ENCODE measurements around the gene IKZF1.

The IKZF1 gene

DNA sequence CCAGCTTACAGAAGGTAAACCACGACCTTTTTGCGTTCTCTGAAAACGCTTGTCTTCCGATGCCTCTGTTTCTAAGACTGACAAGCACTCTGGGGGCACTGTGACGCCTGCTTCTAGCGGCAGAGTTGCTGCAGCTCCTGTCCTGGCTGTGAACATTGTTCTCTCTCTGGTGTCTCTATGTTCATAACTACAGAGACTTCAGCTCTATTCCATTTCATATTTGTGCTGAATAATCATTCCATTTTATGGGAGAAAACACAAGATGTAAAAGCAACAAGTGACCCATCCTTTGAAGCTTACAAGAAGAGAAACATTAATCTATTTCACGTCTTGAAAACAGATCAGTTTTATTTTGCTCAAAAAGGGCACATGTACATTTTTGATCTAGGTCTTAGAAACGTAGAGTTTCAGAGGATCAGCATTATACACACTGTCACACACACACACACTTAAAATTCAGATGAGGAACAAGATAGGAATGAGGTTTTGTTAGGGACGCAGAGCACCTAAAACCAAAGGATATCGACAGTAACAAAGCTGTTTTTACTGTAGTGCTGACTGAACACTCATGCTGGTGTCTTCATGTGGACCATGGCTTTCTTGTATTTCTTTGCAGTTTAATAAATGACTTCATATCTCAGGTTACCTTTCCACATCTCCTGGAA is 3.0 kb downstream of the IKZF1 start:
- H3K4me1 Mint-ChIP-seq (ENCODE audit: low read depth in 2 of 2): peaks cover 47 to 64% of the 10 kb centered on the region in 2 donors
- H3K36me3 Mint-ChIP-seq (ENCODE audit: insufficient read depth): peaks cover 58% of the 10 kb centered on the region
- peak overlapping the region; percentile 93 to 95 for H3K27ac Mint-ChIP-seq
- no peaks in the 10 kb centered on the region for H3K9me3 Mint-ChIP-seq
- H3K4me3 Mint-ChIP-seq: peak overlapping the region; percentile 93 to 96
- H3K27me3 Mint-ChIP-seq: no peaks in the 10 kb centered on the region
- ATAC-seq (replicated peaks): peak; percentile 43
- DNase-seq: peak; percentile 54 to 60 (median 58)

GRCh38 chr7:50308203-50308531 is 3.7 kb downstream of the IKZF1 start:
- peaks cover 54% of the 10 kb centered on the region for H3K36me3 Mint-ChIP-seq (ENCODE audit: insufficient read depth)
- H3K4me3 Mint-ChIP-seq: peak overlapping the region; percentile 93 to 96
- H3K9me3 Mint-ChIP-seq: no peaks in the 10 kb centered on the region
- DNase-seq (no peak), ATAC-seq (replicated peaks) (no peak)
- H3K27me3 Mint-ChIP-seq: no peaks in the 10 kb centered on the region
- H3K27ac Mint-ChIP-seq: peak overlapping the region; percentile 93 to 95
- peaks cover 48 to 67% of the 10 kb centered on the region in 2 donors for H3K4me1 Mint-ChIP-seq (ENCODE audit: low read depth in 2 of 2)

DNA sequence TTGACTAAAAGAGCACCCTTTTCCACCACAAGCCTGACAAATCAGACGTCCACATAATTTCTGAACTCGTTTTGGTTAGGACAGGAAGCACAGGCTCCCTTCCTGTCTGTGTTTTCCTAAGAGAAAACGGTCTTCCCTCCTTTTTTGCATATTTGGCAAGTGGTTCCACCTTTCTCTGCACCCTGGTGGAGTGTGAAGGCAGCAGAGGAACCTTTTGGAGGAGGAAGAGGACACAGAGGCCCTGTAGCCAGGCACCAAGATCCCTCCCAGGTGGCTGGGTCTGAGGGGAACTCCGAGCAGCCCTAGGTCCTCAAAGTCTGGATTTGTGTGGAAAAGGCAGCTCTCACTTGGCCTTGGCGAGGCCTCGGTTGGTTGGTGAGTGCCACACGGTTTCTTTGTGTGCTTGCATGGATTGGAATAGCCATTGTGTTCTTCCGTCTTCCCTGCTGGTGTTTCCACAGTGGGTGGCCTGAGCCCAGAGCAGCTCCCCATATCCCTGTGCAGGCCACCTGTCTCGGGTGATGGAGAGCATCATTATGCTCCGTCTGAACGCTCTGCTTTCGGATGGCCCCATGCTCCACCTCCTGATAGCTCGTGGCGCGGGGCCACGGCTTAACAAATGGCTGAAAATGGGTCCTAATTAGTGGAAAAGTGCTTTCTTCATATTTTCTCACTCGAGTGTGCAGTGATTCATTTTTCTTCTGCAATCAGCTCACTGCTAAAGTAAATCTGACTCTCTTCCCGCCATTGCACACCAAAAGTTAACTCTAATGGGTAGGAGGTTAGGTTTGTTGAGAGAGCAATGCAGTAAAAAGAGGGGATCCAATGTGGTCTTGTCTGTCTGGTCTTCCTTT is 4.2 kb downstream of the IKZF1 start:
- Mint-ChIP-seq H3K36me3 (ENCODE audit: insufficient read depth) (peaks cover 56% of the 10 kb centered on the region), H3K27ac (peak overlapping the region; percentile 93 to 95), H3K9me3 (no peaks in the 10 kb centered on the region), H3K4me3 (peak overlapping the region; percentile 93 to 96), H3K27me3 (no peaks in the 10 kb centered on the region), H3K4me1 (ENCODE audit: low read depth in 2 of 2) (peaks cover 51 to 70% of the 10 kb centered on the region in 2 donors)
- DNase-seq (no peak), ATAC-seq (replicated peaks) (no peak)

DNA sequence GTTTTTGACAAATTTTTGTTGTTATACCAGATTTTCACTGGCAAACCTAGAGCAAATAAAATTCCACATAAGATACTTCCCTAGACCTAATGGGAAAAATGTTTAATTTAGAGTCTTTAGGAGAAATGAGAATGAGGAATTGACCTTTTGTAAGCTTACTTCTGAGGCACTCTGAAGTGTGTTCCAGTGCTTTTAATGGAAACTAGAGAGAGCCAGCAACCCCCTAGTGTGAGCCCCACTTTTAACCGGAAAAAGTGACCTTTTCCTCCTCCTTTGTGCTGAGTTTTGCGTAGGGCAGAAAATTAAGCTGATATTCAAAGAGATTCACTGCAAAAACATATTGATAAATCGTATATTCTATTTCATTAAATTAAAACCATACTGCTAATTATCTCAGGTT is 5.2 kb downstream of the IKZF1 start:
- ATAC-seq (replicated peaks) (no peak), DNase-seq (no peak)
- Mint-ChIP-seq H3K27ac (peak overlapping the region; percentile 93 to 95), H3K4me1 (ENCODE audit: low read depth in 2 of 2) (peaks cover 61 to 80% of the 10 kb centered on the region in 2 donors), H3K36me3 (ENCODE audit: insufficient read depth) (peaks cover 64% of the 10 kb centered on the region), H3K9me3 (no peaks in the 10 kb centered on the region), H3K27me3 (no peaks in the 10 kb centered on the region), H3K4me3 (peak overlapping the region; percentile 93 to 96)

DNA sequence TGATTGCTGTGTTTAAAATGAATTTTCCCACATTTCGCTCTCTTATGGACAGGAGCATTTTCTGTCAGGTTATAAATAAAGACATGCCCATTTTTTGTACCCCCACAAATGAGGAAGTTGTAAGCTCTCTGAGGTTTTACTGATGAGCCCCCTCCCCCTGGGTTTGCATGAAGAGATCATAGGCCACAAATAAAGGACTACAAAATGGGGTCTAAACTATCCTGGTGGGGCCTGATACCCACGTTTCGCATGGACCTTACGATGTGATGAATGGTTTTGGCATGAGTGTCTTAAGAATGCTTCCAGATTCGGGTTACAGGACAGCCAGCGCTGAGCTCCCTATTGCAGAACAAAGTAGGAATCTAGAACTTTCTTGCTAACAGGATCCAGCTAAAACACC is 5.8 kb downstream of the IKZF1 start:
- H3K4me3 Mint-ChIP-seq: peak overlapping the region; percentile 93 to 96
- peaks cover 60% of the 10 kb centered on the region for H3K36me3 Mint-ChIP-seq (ENCODE audit: insufficient read depth)
- H3K27me3 Mint-ChIP-seq: no peaks in the 10 kb centered on the region
- no peak for DNase-seq
- no peak for ATAC-seq (replicated peaks)
- peak overlapping the region; percentile 93 to 95 for H3K27ac Mint-ChIP-seq
- H3K9me3 Mint-ChIP-seq: no peaks in the 10 kb centered on the region
- H3K4me1 Mint-ChIP-seq (ENCODE audit: low read depth in 2 of 2): peaks cover 67 to 86% of the 10 kb centered on the region in 2 donors

- peaks cover 73 to 92% of the 10 kb centered on the region in 2 donors for H3K4me1 Mint-ChIP-seq (ENCODE audit: low read depth in 2 of 2)
- no peaks in the 10 kb centered on the region for H3K9me3 Mint-ChIP-seq
- H3K27me3 Mint-ChIP-seq: no peaks in the 10 kb centered on the region
- H3K27ac Mint-ChIP-seq: peak overlapping the region; percentile 93 to 95
- H3K4me3 Mint-ChIP-seq: peak overlapping the region; percentile 93 to 96
- DNase-seq (no peak), ATAC-seq (replicated peaks) (no peak)
- peaks cover 59% of the 10 kb centered on the region for H3K36me3 Mint-ChIP-seq (ENCODE audit: insufficient read depth)
Measured at GRCh38 chr7:50310956-50311355, 6.4 kb downstream of the IKZF1 start.

DNA sequence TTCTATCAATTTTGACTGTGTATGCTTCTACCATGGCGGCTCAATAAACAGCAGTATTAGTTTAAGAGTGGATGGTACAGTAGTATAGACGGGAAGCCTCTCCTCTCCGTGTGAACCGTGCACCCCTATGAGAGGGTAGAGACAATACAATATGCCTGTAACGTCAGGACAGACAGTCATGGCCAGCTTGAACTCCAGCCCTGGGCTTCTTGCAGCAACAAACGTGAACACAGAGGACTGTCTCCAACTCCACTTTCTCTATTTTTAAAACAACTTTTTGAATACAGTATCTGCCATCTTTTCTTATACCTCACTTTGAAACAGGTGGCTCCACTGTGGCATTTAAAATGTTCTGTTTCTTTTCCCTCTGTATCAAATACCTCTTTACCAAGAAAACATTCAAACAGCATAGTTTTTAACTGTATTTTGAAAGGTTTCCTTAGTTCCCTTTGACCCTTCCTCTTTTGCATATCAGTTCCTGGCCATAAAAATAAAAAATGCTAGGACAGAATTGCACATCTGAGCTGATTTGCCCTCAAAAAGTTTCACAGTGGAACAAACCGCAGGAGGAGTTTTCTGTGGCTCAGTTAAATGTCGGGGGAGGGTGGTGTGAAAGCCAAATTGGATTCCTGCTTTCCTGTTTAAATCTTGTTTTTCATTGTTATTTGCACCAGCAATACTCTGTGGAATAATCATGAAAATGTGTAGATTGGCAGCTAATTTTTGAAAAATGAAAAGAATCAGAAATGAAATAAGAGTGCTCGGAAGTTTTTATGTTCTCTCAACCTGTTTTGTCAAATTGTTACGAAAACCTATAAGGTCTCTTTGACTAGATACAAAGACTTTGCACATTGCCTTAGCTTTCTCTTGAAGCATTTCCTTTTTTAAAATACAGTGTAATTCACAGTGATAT is 8.0 kb downstream of the IKZF1 start:
- DNase-seq: no peak
- H3K36me3 Mint-ChIP-seq (ENCODE audit: insufficient read depth): peaks cover 59% of the 10 kb centered on the region
- ATAC-seq (replicated peaks): peak; percentile 15
- peak overlapping the region; percentile 93 to 95 for H3K27ac Mint-ChIP-seq
- H3K4me3 Mint-ChIP-seq: peak overlapping the region; percentile 93 to 96
- no peaks in the 10 kb centered on the region for H3K27me3 Mint-ChIP-seq
- H3K4me1 Mint-ChIP-seq (ENCODE audit: low read depth in 2 of 2): peaks cover 79 to 95% of the 10 kb centered on the region in 2 donors
- H3K9me3 Mint-ChIP-seq: no peaks in the 10 kb centered on the region

DNA sequence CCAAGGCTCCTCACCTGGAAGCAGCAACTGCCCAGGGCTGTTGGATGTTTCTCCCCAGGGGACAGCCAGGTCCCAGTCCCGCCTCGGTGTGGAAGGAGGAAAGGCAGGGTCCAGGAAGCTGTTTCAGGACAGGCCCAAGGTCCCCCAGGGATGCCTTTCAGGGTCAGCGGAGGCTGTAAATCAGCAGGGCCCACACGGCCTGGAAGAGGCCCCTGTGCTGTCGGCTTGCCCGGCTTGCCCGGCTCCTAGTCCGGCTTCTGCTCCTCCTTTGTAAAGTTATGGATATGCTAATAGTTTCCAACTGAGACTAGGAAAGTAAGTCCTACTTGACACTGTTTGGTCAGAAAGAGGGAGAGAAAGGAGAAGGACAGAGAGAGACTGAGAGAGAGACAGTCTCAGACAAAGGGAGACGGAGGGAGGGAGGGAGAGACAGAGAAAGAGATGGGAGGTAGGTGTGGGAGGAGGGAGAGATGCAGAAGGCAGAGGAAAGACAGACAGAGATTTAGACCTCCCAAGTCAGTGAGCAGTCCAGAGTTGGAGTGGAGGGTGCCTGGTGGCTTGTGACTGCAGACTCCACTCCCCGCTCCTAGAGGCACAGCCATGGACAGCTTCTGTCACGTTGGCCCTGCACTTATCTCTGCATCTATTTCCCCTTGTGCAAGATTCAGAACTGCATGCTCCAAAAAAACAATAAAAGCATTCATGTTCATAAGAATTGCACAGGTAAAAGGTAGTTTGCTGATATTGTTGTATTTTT is 10.5 kb downstream of the IKZF1 start:
- peaks cover 59% of the 10 kb centered on the region for H3K36me3 Mint-ChIP-seq (ENCODE audit: insufficient read depth)
- H3K27ac Mint-ChIP-seq: peak overlapping the region; percentile 93 to 95
- no peaks in the 10 kb centered on the region for H3K27me3 Mint-ChIP-seq
- no peaks in the 10 kb centered on the region for H3K9me3 Mint-ChIP-seq
- DNase-seq (no peak), ATAC-seq (replicated peaks) (peak; percentile 10)
- H3K4me1 Mint-ChIP-seq (ENCODE audit: low read depth in 2 of 2): peaks cover 84 to 94% of the 10 kb centered on the region in 2 donors
- peak overlapping the region; percentile 93 to 96 for H3K4me3 Mint-ChIP-seq

GRCh38 chr7:50315739-50316671 is 11.5 kb downstream of the IKZF1 start:
- H3K36me3 Mint-ChIP-seq (ENCODE audit: insufficient read depth): peaks cover 69% of the 10 kb centered on the region
- H3K27me3 Mint-ChIP-seq: no peaks in the 10 kb centered on the region
- no peak for DNase-seq
- H3K4me3 Mint-ChIP-seq: peak overlapping the region; percentile 93 to 96
- no peaks in the 10 kb centered on the region for H3K9me3 Mint-ChIP-seq
- peaks cover 87 to 95% of the 10 kb centered on the region in 2 donors for H3K4me1 Mint-ChIP-seq (ENCODE audit: low read depth in 2 of 2)
- H3K27ac Mint-ChIP-seq: peak overlapping the region; percentile 93 to 95
- ATAC-seq (replicated peaks): no peak

GRCh38 chr7:50317221-50317678 is 12.7 kb downstream of the IKZF1 start:
- H3K36me3 Mint-ChIP-seq (ENCODE audit: insufficient read depth): peaks cover 81% of the 10 kb centered on the region
- no peaks in the 10 kb centered on the region for H3K9me3 Mint-ChIP-seq
- peak overlapping the region; percentile 93 to 96 for H3K4me3 Mint-ChIP-seq
- H3K27ac Mint-ChIP-seq: peak overlapping the region; percentile 93 to 95
- DNase-seq: no peak
- ATAC-seq (replicated peaks): peak; percentile 79
- H3K27me3 Mint-ChIP-seq: no peaks in the 10 kb centered on the region
- peaks cover 86 to 95% of the 10 kb centered on the region in 2 donors for H3K4me1 Mint-ChIP-seq (ENCODE audit: low read depth in 2 of 2)

GRCh38 chr7:50317697-50318669 is 13.5 kb downstream of the IKZF1 start:
- Mint-ChIP-seq H3K27ac (peak overlapping the region; percentile 93 to 95), H3K36me3 (ENCODE audit: insufficient read depth) (peaks cover 88% of the 10 kb centered on the region), H3K4me3 (peak overlapping the region; percentile 93 to 96), H3K4me1 (ENCODE audit: low read depth in 2 of 2) (peaks cover 86 to 95% of the 10 kb centered on the region in 2 donors), H3K27me3 (no peaks in the 10 kb centered on the region), H3K9me3 (no peaks in the 10 kb centered on the region)
- DNase-seq (no peak), ATAC-seq (replicated peaks) (peak; percentile 14)
